ENCODE measurements around the gene TCF7L2.

DNA sequence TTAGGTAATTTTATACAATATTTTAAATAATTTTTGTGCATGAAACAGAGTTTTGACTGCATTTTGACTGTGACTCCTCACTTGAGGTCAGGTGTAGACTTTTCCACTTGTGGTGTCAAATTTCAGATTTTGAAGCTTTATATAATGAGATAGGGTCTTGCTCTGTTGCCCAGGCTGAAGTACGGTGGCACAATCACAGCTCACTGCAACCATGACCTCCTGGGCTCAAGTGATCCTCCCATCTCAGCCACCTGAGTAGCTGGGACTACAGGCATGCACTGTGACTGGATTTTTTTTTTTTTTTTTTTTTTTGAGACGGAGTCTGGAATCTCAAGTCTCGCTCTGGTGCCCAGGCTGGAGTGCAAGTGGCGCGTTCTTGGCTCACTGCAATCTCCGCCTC, 74.9 kb downstream of the TCF7L2 start:
- TF ChIP-seq CTCF (IDR thresholded peaks at IDR 0.05) (no peak), POLR2A (IDR thresholded peaks at IDR 0.05) (no peak)
